HS-5 (cell line): ENCODE data around the gene DHRS12.
"Not testable (repeated sequence)": the region's sequence is repeated elsewhere in the genome, so short reads cannot be mapped to it uniquely, and the experiment has no call there.

Source experiments
- DNase-seq: peaks from one replicate; pipeline ENCODE4 v3.0.0-alpha.2; 2012; ENCODE audit warnings: low read depth

DHRS12 gene

GRCh38 chr13:51827254-51827653, 23.3 kb upstream of the DHRS12 start:
- no peak for DNase-seq

GRCh38 chr13:51826606-51827005, 22.6 kb upstream of the DHRS12 start:
- no peak for DNase-seq

GRCh38 chr13:51825681-51826254, 21.8 kb upstream of the DHRS12 start:
- DNase-seq: no peak

- DNase-seq: no peak
These were observed 21.2 kb upstream of the DHRS12 start for GRCh38 chr13:51825165-51825592.

GRCh38 chr13:51824712-51825111, 20.7 kb upstream of the DHRS12 start:
- DNase-seq: not testable (repeated sequence)

GRCh38 chr13:51823863-51824262, 19.9 kb upstream of the DHRS12 start:
- no peak for DNase-seq

- no peak for DNase-seq
These were observed 19.4 kb upstream of the DHRS12 start for GRCh38 chr13:51823359-51823758.

- no peak for DNase-seq
These were observed 18.3 kb upstream of the DHRS12 start for GRCh38 chr13:51822106-51822815.

- no peak for DNase-seq
These were observed 17.6 kb upstream of the DHRS12 start for GRCh38 chr13:51821606-51822005.

- DNase-seq: no peak
These were observed 16.1 kb upstream of the DHRS12 start for GRCh38 chr13:51820016-51820597.

GRCh38 chr13:51819544-51819943, 15.6 kb upstream of the DHRS12 start:
- DNase-seq: no peak

- no peak for DNase-seq
These were observed 15.0 kb upstream of the DHRS12 start for GRCh38 chr13:51818781-51819511.

GRCh38 chr13:51818276-51818675, 14.3 kb upstream of the DHRS12 start:
- DNase-seq: no peak

GRCh38 chr13:51817717-51818116, 13.8 kb upstream of the DHRS12 start:
- no peak for DNase-seq

- no peak for DNase-seq
These were observed 12.8 kb upstream of the DHRS12 start for GRCh38 chr13:51816604-51817249.

- no peak for DNase-seq
These were observed 11.9 kb upstream of the DHRS12 start for GRCh38 chr13:51815848-51816247.

- DNase-seq: no peak
These were observed 11.1 kb upstream of the DHRS12 start for GRCh38 chr13:51814825-51815650.

- DNase-seq: no peak
These were observed 10.1 kb upstream of the DHRS12 start for GRCh38 chr13:51814071-51814470.

- no peak for DNase-seq
These were observed 8.0 kb upstream of the DHRS12 start for GRCh38 chr13:51811920-51812451.

GRCh38 chr13:51811046-51811445, 7.1 kb upstream of the DHRS12 start:
- no peak for DNase-seq

GRCh38 chr13:51808811-51809210, 4.8 kb upstream of the DHRS12 start:
- DNase-seq: no peak
